HG03175 (cell line): ENCODE measurements around the gene HIP1.
"Not testable (repeated sequence)": the region's sequence is repeated elsewhere in the genome, so short reads cannot be mapped to it uniquely, and the experiment has no call there.

Experiments
- ATAC-seq: cut with Tn5 transposase; IDR thresholded peaks from one replicate; pipeline ENCODE4 v1.9.1; 2021; ENCODE audit warnings: mild to moderate bottlenecking, moderate library complexity; ENCODE audit not compliant: unreplicated experiment

The HIP1 gene

GRCh38 chr7:75646571-75647102 lies 92.1 kb downstream of the HIP1 start:
- ATAC-seq, result no peak

- no peak for ATAC-seq
Observed at GRCh38 chr7:75645570-75645969, 93.2 kb downstream of the HIP1 start.

GRCh38 chr7:75644589-75644988 lies 94.2 kb downstream of the HIP1 start:
- no peak for ATAC-seq

- peak; percentile 72 for ATAC-seq
Observed at GRCh38 chr7:75642810-75643486, 95.8 kb downstream of the HIP1 start.

GRCh38 chr7:75640201-75640600 lies 98.5 kb downstream of the HIP1 start:
- no peak for ATAC-seq

- no peak for ATAC-seq
Observed at GRCh38 chr7:75639886-75640190, 98.9 kb downstream of the HIP1 start.

GRCh38 chr7:75639071-75639885 lies 99.5 kb downstream of the HIP1 start:
- no peak for ATAC-seq

GRCh38 chr7:75638594-75639070 lies 100.1 kb downstream of the HIP1 start:
- no peak for ATAC-seq

- ATAC-seq, result no peak
Observed at GRCh38 chr7:75637854-75638593, 100.7 kb downstream of the HIP1 start.

- ATAC-seq, result no peak
Observed at GRCh38 chr7:75635036-75635435, 103.7 kb downstream of the HIP1 start.

GRCh38 chr7:75632587-75632986 lies 106.2 kb downstream of the HIP1 start:
- ATAC-seq, result not testable (repeated sequence)

GRCh38 chr7:75631711-75632110 lies 107.0 kb downstream of the HIP1 start:
- no peak for ATAC-seq

GRCh38 chr7:75630549-75630948 lies 108.2 kb downstream of the HIP1 start:
- no peak for ATAC-seq

- ATAC-seq, result no peak
Observed at GRCh38 chr7:75629044-75629443, 109.7 kb downstream of the HIP1 start.

- no peak for ATAC-seq
Observed at GRCh38 chr7:75628055-75628454, 110.7 kb downstream of the HIP1 start.

- no peak for ATAC-seq
Observed at GRCh38 chr7:75626954-75627353, 111.8 kb downstream of the HIP1 start.

- ATAC-seq, result no peak
Observed at GRCh38 chr7:75625868-75626267, 112.9 kb downstream of the HIP1 start.

GRCh38 chr7:75624134-75624832 lies 114.5 kb downstream of the HIP1 start:
- no peak for ATAC-seq

- ATAC-seq, result no peak
Observed at GRCh38 chr7:75623390-75624133, 115.2 kb downstream of the HIP1 start.

- ATAC-seq, result peak; percentile 47
Observed at GRCh38 chr7:75621124-75621523, 117.6 kb downstream of the HIP1 start.
